ENCODE measurements around the gene LRP8.

LRP8 gene

GRCh38 chr1:53324321-53324720 is 3.5 kb downstream of the LRP8 start:
- no peak for DNase-seq

GRCh38 chr1:53323316-53323715 is 4.6 kb downstream of the LRP8 start:
- no peak for DNase-seq

DNA sequence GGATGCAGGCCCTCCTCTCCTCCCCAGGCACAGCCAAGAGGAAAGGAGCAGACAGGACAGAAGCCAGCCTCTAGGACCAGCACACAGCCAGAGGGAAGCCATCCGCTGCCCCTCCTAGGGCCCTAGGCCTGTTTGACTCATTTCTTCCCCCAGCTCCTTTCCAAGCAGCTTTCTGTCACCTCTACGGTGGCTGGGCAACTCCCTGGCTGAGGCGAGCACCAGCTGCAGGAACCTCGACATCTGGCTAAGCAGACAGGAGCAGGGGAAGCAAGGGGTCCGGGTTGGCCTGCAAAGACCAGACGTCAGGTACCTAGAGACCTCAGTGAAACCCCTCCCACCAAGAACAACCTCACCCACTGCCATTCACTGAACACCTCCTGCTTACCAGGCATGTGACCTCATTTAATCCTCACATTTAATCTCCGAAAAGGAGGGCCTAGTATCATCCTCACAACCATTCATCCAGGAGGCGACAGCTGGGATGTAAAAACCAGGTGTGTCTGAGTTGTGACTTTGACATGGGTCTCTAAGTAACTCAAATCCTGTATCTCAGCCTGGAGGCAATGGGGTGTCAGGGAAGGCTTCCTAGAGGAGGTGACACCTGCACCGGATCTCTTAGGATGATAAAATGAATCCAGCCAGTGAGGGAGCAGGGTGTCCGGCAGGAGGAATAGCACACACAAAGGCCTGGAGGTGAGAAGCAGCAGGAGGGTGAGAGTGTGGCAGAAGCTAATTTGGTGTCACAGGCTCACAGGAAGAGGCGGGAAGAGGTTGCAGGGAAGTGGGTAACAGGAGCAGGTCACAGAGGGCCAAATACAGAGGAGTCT is 5.9 kb downstream of the LRP8 start:
- DNase-seq: no peak

DNA sequence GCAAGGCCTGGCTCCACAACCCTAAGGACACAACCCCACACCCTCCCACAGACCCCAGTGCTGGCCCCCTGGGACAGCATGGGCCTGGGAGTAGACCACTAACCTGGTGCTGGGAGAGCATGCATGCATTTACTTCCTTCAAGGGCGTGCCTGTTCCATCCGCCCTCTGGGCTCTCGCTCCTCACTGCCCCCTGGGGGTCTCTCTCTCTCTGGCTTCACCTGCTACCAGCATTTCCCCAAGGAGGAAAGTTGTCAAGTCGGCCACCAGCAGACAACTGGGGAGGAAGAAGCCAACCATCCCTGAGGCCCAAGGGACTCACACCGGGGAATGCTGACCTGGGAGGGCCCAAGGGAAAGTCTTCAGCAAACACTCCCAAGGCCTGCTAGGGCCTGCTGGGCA is 6.5 kb downstream of the LRP8 start:
- DNase-seq: no peak

DNA sequence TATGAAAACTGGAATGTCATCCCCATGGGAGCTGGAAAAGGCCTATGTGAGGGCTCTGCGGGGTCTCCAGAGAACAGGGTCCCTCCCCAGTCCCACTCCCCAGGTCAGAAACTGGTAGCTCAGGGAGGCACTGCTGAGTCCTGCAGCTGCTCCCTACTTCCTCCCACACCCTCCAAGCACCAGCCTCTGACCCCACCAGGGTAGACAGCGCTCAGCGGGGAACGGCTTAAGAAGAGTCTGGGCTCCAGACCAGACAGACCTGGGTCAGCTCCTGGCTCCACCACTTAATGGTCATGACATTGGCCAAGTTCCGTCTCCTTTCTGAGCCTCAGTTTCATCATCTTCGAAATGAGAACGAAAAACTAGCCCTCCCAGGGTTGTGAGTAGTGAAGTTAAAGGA is 7.2 kb downstream of the LRP8 start:
- DNase-seq: no peak

DNA sequence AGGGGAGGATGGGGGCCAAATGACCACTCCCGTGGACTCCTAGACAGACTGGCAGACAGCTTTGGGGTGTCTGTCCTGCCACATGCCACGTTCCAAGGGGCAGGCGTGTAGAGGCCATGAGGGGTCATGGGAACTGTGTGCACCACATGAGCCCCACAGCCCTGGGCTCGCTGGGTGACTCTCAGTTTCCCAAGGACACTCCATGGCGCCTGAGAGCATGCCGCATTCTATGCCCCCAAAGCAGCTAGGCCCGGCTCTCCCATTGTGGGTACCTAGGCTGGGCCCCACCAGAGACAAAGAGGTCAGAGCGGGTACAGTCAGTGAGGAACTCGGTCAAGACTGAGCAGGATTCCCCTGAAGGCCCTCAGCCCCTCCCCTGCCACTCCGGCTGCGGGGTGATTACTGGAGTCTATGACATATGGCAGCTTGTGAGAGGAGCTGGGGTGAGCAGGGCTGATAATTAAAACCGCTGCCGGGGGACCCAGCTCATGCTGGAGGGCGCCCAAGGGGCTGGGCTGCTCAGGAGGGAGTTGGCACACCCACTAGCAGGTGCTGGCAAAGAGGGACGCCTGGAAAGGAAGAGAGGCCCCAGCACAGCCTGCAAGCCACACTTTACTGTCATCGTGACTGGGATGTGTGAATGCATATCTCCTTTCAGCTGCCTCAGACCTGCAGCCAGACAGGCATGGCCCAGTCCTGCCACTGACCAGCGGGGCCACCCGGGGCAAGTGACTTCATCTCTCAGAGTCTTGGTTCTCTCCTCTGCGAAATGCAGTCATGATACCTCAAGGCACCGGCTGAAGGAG is 8.4 kb downstream of the LRP8 start:
- no peak for DNase-seq

- DNase-seq: no peak
Observed at GRCh38 chr1:53317646-53318539, 10.0 kb downstream of the LRP8 start.

DNA sequence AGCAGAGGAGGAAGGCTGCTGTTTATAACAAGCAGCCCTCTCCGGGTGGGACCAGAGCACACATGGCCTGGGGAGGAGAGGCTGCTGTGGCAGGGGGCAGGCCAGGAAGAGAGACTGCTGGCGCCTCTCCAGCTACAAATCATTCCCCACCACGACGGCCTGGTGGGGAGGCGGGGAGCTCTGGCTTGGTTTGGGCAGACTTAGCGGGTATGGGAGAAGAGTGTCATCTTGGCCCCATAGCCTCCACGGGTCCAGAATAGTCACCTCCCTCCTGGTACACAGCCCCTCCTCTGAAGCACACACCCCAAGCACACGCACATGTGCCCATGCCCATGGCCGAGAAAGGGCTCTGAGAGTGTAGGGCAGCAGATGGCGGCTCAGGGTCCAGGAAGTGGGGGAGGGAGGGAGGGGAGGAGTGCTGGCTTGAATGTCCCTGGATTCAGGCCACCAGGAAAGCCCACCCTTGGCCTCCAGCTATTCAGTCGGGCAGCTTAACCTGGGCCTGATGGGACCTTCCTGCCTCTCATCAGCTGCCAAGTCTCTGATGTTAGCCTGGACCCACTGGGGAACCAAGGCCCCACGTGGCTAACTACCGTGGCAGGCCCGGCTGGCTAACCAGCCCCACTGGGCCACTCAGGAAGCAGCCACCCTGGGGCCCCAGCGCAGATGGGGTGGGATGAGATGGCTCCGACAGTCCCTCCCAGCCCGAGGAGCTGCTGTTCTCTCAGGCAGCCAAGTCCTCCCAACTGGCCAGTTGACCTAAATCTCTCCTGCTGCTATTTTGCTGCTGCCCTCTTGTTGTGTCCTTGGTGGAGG is 10.9 kb downstream of the LRP8 start:
- peak in 4 of 51 donors; percentile 10 to 25 (median 20) for DNase-seq

DNA sequence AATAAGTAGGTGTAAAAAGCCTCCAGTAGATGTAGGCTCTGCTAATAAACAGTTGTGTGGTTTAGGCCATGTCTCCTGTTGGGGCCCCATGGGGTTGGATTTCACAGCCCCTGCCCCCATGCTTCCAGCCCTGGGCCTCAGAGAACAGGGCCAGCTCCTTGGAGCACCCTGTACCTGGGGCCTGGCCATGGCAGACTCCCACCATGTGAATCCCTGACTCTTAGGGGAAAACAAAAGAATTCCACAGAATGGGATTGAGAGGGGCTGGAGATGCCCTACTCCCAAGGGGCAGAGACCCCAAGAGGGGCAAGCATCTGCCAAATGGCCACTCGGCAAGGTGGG is 11.5 kb downstream of the LRP8 start:
- no peak for DNase-seq

DNA sequence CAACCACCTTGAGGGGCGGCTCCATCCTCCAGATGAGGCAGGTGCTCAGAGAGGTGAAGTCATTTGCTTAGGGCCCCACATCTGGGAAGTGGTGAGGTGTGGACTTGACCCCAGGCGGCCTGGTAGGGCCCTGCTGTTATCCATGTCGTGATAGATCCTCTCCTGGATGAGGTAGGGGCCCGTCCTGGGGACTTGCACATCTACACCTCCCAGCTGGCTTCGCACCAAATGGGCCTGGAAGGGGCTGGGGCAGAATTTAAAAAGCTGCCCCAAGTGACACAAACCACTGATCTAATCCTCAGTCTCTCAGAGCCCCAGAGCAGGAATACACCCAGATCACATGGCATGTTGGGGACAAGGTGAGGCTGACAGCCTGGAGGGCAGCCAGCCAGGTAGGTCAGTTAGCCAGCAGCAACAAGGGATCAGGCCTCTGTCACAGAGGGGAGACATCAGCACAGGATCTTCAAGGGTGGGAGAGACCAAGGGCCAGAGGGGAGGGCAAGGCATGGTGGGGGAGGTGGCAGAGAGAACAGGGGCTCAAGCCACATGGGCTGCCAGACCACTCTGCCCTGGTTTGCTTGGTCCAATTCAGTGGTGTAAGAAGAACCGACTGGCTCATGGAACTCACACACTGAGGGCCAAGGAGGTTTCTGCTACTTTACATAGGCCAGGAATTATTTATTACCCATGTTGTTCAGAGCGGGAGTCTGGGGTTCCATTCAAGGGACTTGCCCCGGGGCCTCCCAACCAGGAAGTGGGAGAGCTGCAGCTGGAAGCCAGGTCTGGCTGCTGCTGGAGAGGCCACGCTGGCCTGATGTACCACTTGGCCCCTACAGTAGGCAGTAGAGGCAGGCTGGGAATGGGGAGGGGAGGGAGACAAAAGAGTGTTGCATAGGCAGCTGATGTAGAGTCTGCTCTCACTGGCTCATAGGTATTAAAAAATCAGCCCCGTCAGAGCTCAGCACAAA is 12.1 kb downstream of the LRP8 start:
- no peak for DNase-seq

GRCh38 chr1:53315046-53315445 is 12.8 kb downstream of the LRP8 start:
- DNase-seq: no peak

- no peak for DNase-seq
Observed at GRCh38 chr1:53314606-53315005, 13.3 kb downstream of the LRP8 start.

DNA sequence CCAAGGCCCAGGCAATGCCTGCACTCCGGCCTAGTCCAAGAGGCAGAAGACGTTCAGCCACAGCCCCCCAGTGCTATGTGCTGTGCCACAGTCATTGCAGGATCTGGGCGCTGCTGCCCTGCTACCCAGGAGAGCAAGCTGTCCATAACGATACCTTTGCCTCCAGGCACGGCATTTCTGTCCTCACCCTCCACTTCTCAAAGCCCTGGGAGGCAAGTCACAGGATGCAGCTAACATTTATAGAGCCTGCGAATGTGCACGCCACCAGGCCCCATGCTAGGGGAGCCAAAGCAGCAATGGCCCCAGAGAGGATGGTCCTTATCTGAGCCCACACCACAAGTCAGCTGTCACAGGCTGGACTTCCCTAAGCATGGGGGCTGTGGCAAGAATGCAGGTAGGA is 13.8 kb downstream of the LRP8 start:
- DNase-seq: no peak

- no peak for DNase-seq
Observed at GRCh38 chr1:53313556-53313955, 14.3 kb downstream of the LRP8 start.

GRCh38 chr1:53311702-53312305 is 16.1 kb downstream of the LRP8 start:
- DNase-seq: peak in 1 of 51 donors; percentile 14

- DNase-seq: no peak
Observed at GRCh38 chr1:53310847-53311681, 16.8 kb downstream of the LRP8 start.

GRCh38 chr1:53309802-53310201 is 18.1 kb downstream of the LRP8 start:
- no peak for DNase-seq

DNA sequence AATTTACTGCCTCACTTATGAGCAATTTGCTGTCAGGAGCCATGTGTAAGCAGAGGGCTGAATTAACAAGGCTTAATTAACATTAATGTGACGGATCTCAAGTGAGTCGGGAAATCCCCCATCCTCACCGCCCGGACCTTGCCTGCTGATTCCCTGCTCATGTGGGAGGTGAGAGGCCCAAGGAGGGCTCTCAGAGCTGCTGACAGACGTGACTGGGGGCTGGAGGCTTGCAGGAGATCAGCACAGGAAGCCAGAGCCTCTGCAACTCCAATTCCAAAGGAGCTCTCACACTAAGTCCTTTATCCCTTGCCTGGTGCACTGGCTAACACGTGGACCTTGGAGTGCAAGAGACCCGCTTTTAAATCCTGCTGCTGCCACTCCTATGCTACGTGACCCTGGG is 19.4 kb downstream of the LRP8 start:
- DNase-seq: peak in 1 of 51 donors; percentile 23
